Nephron (organoid): Measurements from ENCODE around the gene ABCG1.

Experiments
- H3K27ac Mint-ChIP-seq, 3 experiments: 2 replicates each; pipeline ENCODE4 v1.8.0; 2020; ENCODE audit warnings: mixed read lengths in 3 of 3, mild to moderate bottlenecking in 2 of 3, moderate library complexity in 1 of 3
- H3K27me3 Mint-ChIP-seq: 2 replicates; pipeline ENCODE4 v1.8.0; 2021; ENCODE audit warnings: low read depth, mild to moderate bottlenecking, moderate library complexity, mixed read lengths
- H3K36me3 Mint-ChIP-seq: 2 replicates; pipeline ENCODE4 v1.8.0; 2020; ENCODE audit warnings: low read depth, mixed read lengths
- H3K4me1 Mint-ChIP-seq: 2 replicates; pipeline ENCODE4 v1.8.0; 2020; ENCODE audit warnings: mixed read lengths
- H3K4me3 Mint-ChIP-seq, 3 experiments: 2 replicates each; pipeline ENCODE4 v1.8.0; 2020; ENCODE audit warnings: mild to moderate bottlenecking in 3 of 3, mixed read lengths in 3 of 3, moderate library complexity in 2 of 3
- H3K9me3 Mint-ChIP-seq: 2 replicates; pipeline ENCODE4 v1.8.0; 2020; ENCODE audit warnings: mixed read lengths
- CTCF ChIP-seq, 3 experiments: fragments of 200-600 bp; sonication (generic); IDR thresholded peaks; one replicate each; pipeline ENCODE4 v1.5.0; 2021; ENCODE audit warnings: antibody characterized with exemption in 3 of 3; ENCODE audit not compliant: unreplicated experiment in 3 of 3

The ABCG1 gene

GRCh38 chr21:42229676-42230075, 10.7 kb downstream of the ABCG1 start:
- TF ChIP-seq CTCF (IDR thresholded peaks at IDR 0.05; ENCODE audit: unreplicated experiment in 3 of 3): no peak

GRCh38 chr21:42230178-42230577, 11.2 kb downstream of the ABCG1 start:
- Mint-ChIP-seq H3K36me3 (no peaks in the 10 kb centered on the region), H3K27ac (no peak overlapping the region)

More at GRCh38 chr21:42229676-42230075, 10.7 kb downstream of the ABCG1 start:
- H3K9me3 Mint-ChIP-seq: no peaks in the 10 kb centered on the region
- no peaks in the 10 kb centered on the region for H3K36me3 Mint-ChIP-seq
- H3K27ac Mint-ChIP-seq: no peak overlapping the region
- H3K27me3 Mint-ChIP-seq: peaks cover 49% of the 10 kb centered on the region
- peaks cover 55% of the 10 kb centered on the region for H3K4me1 Mint-ChIP-seq
- H3K4me3 Mint-ChIP-seq: no peak overlapping the region

GRCh38 chr21:42230636-42231035, 11.7 kb downstream of the ABCG1 start:
- no peak for TF ChIP-seq CTCF (IDR thresholded peaks at IDR 0.05; ENCODE audit: unreplicated experiment in 3 of 3)
- no peak overlapping the region for H3K4me3 Mint-ChIP-seq
- H3K27ac Mint-ChIP-seq: no peak overlapping the region
- no peaks in the 10 kb centered on the region for H3K9me3 Mint-ChIP-seq
- H3K27me3 Mint-ChIP-seq: peaks cover 52% of the 10 kb centered on the region
- no peaks in the 10 kb centered on the region for H3K36me3 Mint-ChIP-seq
- H3K4me1 Mint-ChIP-seq: peaks cover 58% of the 10 kb centered on the region

More at GRCh38 chr21:42230178-42230577, 11.2 kb downstream of the ABCG1 start:
- peaks cover 57% of the 10 kb centered on the region for H3K4me1 Mint-ChIP-seq
- peaks cover 50% of the 10 kb centered on the region for H3K27me3 Mint-ChIP-seq
- no peaks in the 10 kb centered on the region for H3K9me3 Mint-ChIP-seq
- H3K4me3 Mint-ChIP-seq: no peak overlapping the region
- no peak for TF ChIP-seq CTCF (IDR thresholded peaks at IDR 0.05; ENCODE audit: unreplicated experiment in 3 of 3)

- H3K4me3 Mint-ChIP-seq: no peak overlapping the region
- no peak for TF ChIP-seq CTCF (IDR thresholded peaks at IDR 0.05; ENCODE audit: unreplicated experiment in 3 of 3)
- H3K27ac Mint-ChIP-seq: no peak overlapping the region
- H3K27me3 Mint-ChIP-seq: peaks cover 49% of the 10 kb centered on the region
- H3K36me3 Mint-ChIP-seq: no peaks in the 10 kb centered on the region
- peaks cover 58% of the 10 kb centered on the region for H3K4me1 Mint-ChIP-seq
- H3K9me3 Mint-ChIP-seq: no peaks in the 10 kb centered on the region
Measured at GRCh38 chr21:42231756-42232155, 12.8 kb downstream of the ABCG1 start.

- Mint-ChIP-seq H3K27ac (peak overlapping the region in 2 of 3 experiments; percentile 70 to 88), H3K4me3 (no peak overlapping the region), H3K27me3 (peaks cover 54% of the 10 kb centered on the region), H3K9me3 (no peaks in the 10 kb centered on the region), H3K36me3 (no peaks in the 10 kb centered on the region), H3K4me1 (peaks cover 58% of the 10 kb centered on the region)
- no peak for TF ChIP-seq CTCF (IDR thresholded peaks at IDR 0.05; ENCODE audit: unreplicated experiment in 3 of 3)
Measured at GRCh38 chr21:42232176-42232825, 13.4 kb downstream of the ABCG1 start.
